ENCODE measurements around the gene MAN2B2. TPM values are rescaled to one million over a fixed set of nuclear protein-coding genes. Genes with fewer than 3 reads are reported as not detected.

MAN2B2 gene
- total and polyA plus RNA-seq, 2 of the 8 experiments (the other 6 are each of a cell fraction or from before 2014, with no cell fraction given): 3.3 to 4.0 TPM

DNA sequence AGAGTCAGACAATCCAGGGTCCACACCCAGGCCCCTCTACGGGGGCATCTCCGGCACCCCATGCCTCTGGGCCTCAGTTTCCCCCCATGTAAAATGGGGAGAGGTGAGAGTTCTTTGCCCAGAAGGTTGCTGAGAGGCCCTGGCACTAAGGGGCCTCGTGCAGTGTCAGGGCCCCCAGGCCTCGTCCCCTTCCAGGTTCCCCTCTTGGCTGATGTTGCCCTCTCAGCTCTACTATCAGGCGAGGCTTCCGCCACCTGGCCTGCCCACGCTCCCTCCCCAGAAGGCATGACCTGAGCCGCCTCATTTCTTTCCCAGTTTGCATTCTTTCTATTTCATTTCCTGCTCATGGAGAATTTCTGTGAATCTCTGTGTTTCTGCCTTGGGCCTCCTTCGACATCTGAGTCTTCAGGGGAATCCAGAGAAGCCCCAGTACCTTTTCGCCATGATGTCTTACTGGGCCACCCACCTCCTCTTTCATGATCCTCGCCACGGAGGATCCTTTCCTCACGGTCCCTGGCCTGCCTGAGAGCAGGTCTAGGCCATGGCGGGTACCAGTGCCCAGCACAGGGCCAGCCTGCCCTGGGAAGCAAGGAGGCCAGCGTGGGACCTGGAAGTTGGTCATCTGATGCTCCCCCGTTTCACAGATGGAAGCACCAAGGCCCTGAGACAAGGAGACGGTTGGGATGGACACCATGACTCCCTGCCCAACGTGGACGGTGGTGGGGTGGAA is 43.6 kb downstream of the MAN2B2 start (continued):
- TF ChIP-seq SP2 (IDR thresholded peaks at IDR 0.05; ENCODE audit: low read length) (no peak), SP4 (IDR thresholded peaks at IDR 0.05; ENCODE audit: low read length) (no peak), CTBP2 (IDR thresholded peaks at IDR 0.05; ENCODE audit: borderline replicate concordance, insufficient read depth, insufficient read length, low read length) (no peak)

Measured in H1 (cell line).